GM23338 (cell line): ENCODE results near the gene STX10.

Experiments
- CREB1 ChIP-seq: fragments of 250-450 bp; sonication (Bioruptor Pico); IDR thresholded peaks from 2 replicates; pipeline ENCODE4 v1.5.0; 2020; ENCODE audit warnings: low read depth, mild to moderate bottlenecking, moderate library complexity
- CTCF ChIP-seq, 2 experiments: fragments of 200-600 bp in 1 of 2; sonication (generic) in 1 of 2; conservative IDR thresholded peaks; 2 replicates each; pipeline versions ENCODE4 v1.5.1 to v1.6.1; 2016 to 2017; ENCODE audit warnings: antibody characterized with exemption in 2 of 2, low read depth in 2 of 2, mild to moderate bottlenecking in 2 of 2, moderate library complexity in 1 of 2
- ETS1 ChIP-seq: IDR thresholded peaks from 2 replicates; pipeline ENCODE4 v1.6.1; 2016; ENCODE audit warnings: antibody characterized with exemption
- EZH2 ChIP-seq: fragments of 200-600 bp; sonication (generic); IDR thresholded peaks from one replicate; pipeline ENCODE4 v1.8.0; 2017; ENCODE audit warnings: antibody characterized with exemption, mild to moderate bottlenecking, low read depth; ENCODE audit not compliant: unreplicated experiment
- EZH2phosphoT487 ChIP-seq: fragments of 200-600 bp; sonication (generic); IDR thresholded peaks from one replicate; pipeline ENCODE4 v1.8.1; 2018; ENCODE audit warnings: antibody characterized with exemption; ENCODE audit not compliant: unreplicated experiment
- JUNB ChIP-seq: IDR thresholded peaks from one replicate; pipeline ENCODE4 v1.6.1; 2016; ENCODE audit warnings: antibody characterized with exemption; ENCODE audit not compliant: unreplicated experiment
- POLR2AphosphoS5 ChIP-seq: IDR thresholded peaks from 2 replicates; pipeline ENCODE4 v1.6.1; 2016; ENCODE audit warnings: antibody characterized with exemption, low read depth
- REST ChIP-seq: IDR thresholded peaks from one replicate; pipeline ENCODE4 v1.6.1; 2018; ENCODE audit warnings: antibody characterized with exemption; ENCODE audit not compliant: unreplicated experiment

- no peak for TF ChIP-seq JUNB
- no peak for TF ChIP-seq CTCF (conservative IDR thresholded peaks at IDR 0.05; ENCODE audit: low read depth in 2 of 2)
- TF ChIP-seq EZH2 = no peak
- TF ChIP-seq CREB1 = no peak
- no peak for TF ChIP-seq POLR2AphosphoS5
- no peak for TF ChIP-seq EZH2phosphoT487
- TF ChIP-seq ETS1 = no peak
- no peak for TF ChIP-seq REST
These were observed 50.1 kb downstream of the STX10 start for GRCh38 chr19:13100031-13100588.
